Endothelial cell of umbilical vein (primary cell): Measurements from ENCODE around the gene LHX4.

Source experiments
- EZH2 ChIP-seq: IDR thresholded peaks from 2 replicates; pipeline ENCODE4 v1.6.1; 2012; ENCODE audit warnings: borderline replicate concordance, low read depth, mild to moderate bottlenecking, moderate library complexity, low read length, inconsistent platforms; ENCODE audit not compliant: severe bottlenecking
- FOS ChIP-seq: IDR thresholded peaks from 2 replicates; pipeline ENCODE4 v1.6.1; 2011; ENCODE audit warnings: mild to moderate bottlenecking, low read length, moderate library complexity, borderline replicate concordance; ENCODE audit not compliant: insufficient read depth
- GATA2 ChIP-seq: IDR thresholded peaks from 2 replicates; pipeline ENCODE4 v1.7.0; 2011; ENCODE audit warnings: low read depth, mild to moderate bottlenecking, moderate library complexity, mixed read lengths, low read length; ENCODE audit not compliant: insufficient read length, insufficient read depth
- JUN ChIP-seq: IDR thresholded peaks from 2 replicates; pipeline ENCODE4 v1.6.1; 2011; ENCODE audit warnings: borderline replicate concordance, low read depth; ENCODE audit not compliant: insufficient read length, insufficient read depth
- MAX ChIP-seq: IDR thresholded peaks from 2 replicates; pipeline ENCODE4 v1.6.1; 2011; ENCODE audit not compliant: insufficient read depth, insufficient read length
- MYC ChIP-seq: IDR thresholded peaks from one replicate; pipeline ENCODE4 v1.6.1; 2011; ENCODE audit warnings: mild to moderate bottlenecking, low read depth, low read length
- POLR2A ChIP-seq: IDR thresholded peaks from 2 replicates; pipeline ENCODE4 v1.6.1; 2012; ENCODE audit warnings: low read depth, mild to moderate bottlenecking, control low read depth, low read length
- TF ChIP-seq, protein P1 (sequence below), 2 donors: IDR thresholded peaks; 1 replicate in 1 of 2; 2 replicates in 1 of 2; pipeline ENCODE4 v1.5.1; 2011; ENCODE audit warnings: low read length in 2 of 2, mild to moderate bottlenecking in 2 of 2, moderate library complexity in 2 of 2, control low read depth in 1 of 2, inconsistent platforms in 1 of 2, low read depth in 1 of 2; ENCODE audit not compliant: insufficient read depth in 1 of 2; ENCODE audit errors: extremely low read depth in 1 of 2

GRCh38 chr1:180267211-180267561 lies 37.1 kb downstream of the LHX4 start:
- no peak for TF ChIP-seq EZH2
- no peak for TF ChIP-seq GATA2
- TF ChIP-seq, protein P1, sequence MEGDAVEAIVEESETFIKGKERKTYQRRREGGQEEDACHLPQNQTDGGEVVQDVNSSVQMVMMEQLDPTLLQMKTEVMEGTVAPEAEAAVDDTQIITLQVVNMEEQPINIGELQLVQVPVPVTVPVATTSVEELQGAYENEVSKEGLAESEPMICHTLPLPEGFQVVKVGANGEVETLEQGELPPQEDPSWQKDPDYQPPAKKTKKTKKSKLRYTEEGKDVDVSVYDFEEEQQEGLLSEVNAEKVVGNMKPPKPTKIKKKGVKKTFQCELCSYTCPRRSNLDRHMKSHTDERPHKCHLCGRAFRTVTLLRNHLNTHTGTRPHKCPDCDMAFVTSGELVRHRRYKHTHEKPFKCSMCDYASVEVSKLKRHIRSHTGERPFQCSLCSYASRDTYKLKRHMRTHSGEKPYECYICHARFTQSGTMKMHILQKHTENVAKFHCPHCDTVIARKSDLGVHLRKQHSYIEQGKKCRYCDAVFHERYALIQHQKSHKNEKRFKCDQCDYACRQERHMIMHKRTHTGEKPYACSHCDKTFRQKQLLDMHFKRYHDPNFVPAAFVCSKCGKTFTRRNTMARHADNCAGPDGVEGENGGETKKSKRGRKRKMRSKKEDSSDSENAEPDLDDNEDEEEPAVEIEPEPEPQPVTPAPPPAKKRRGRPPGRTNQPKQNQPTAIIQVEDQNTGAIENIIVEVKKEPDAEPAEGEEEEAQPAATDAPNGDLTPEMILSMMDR (IDR thresholded peaks at IDR 0.05; ENCODE audit: extremely low read depth in 1 of 2, insufficient read depth in 1 of 2, low read depth in 1 of 2, low read length in 2 of 2) = no peak
- no peak for TF ChIP-seq POLR2A
- TF ChIP-seq JUN = no peak
- TF ChIP-seq MAX = no peak
- no peak for TF ChIP-seq FOS
- TF ChIP-seq MYC = no peak
